ENCODE measurements around the gene KDF1.

KDF1 gene

DNA sequence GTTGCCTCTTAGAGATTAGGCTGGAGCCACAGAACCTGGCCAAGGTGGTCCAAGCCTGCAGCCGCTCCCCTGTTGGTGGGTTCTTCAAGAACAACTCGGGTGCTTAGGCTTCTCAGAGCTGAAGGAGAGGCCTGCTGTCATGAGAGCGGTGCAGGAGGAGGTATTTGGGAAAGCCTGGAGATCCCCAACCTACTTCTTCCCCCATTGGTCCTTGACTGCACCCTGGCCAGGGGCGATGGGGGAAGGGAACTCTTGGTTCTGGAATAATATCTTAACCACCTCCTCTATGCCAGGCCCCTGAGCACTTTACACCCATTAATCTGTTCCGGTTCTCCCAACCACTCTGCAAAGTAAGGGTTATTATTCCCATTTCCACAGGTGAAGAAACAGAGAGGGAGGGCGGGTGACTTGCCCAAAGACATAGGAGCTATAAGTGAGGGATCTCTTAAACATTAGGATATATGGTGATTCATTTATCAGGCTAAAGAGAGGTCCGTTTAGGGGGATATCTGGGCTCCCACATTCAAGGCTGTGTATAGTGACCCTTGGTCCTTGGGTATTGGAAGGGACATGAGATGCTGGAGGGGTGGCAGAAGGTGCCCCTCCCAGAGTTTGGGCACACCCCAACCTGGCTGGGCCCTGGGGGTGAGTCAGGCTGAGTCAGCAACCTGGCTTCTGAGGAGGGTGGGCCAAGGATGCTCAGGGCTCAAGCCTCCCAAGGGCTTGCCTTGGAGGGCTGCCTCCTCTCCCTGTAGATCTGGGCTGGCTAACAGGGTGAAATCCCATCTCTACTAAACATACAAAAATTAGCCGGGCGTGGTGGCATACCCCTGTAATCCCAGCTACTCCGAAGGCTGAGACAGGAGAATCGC lies 38.4 kb upstream of the KDF1 start:
- H3K36me3 ChIP-seq (ENCODE audit: low read length) = no peaks in the 10 kb centered on the region
- no peak overlapping the region for H3K4me2 ChIP-seq (ENCODE audit: low read depth, low read length, poor library complexity, severe bottlenecking)
- no peaks in the 10 kb centered on the region for H3K9me2 ChIP-seq (replicated peaks; ENCODE audit: insufficient read depth, low read length)
- no peak overlapping the region for H3K27ac ChIP-seq (ENCODE audit: low read depth, low read length)
- no peaks in the 10 kb centered on the region for H3K27me3 ChIP-seq (ENCODE audit: low read length)
- no peak overlapping the region for H3K4me3 ChIP-seq (ENCODE audit: insufficient read depth, low read length, poor library complexity, severe bottlenecking)
- no peaks in the 10 kb centered on the region for H3K9me3 ChIP-seq (ENCODE audit: insufficient read depth, low read length)
- H3K79me2 ChIP-seq (ENCODE audit: insufficient read depth, low read length) = no peaks in the 10 kb centered on the region
- TF ChIP-seq, protein P1, sequence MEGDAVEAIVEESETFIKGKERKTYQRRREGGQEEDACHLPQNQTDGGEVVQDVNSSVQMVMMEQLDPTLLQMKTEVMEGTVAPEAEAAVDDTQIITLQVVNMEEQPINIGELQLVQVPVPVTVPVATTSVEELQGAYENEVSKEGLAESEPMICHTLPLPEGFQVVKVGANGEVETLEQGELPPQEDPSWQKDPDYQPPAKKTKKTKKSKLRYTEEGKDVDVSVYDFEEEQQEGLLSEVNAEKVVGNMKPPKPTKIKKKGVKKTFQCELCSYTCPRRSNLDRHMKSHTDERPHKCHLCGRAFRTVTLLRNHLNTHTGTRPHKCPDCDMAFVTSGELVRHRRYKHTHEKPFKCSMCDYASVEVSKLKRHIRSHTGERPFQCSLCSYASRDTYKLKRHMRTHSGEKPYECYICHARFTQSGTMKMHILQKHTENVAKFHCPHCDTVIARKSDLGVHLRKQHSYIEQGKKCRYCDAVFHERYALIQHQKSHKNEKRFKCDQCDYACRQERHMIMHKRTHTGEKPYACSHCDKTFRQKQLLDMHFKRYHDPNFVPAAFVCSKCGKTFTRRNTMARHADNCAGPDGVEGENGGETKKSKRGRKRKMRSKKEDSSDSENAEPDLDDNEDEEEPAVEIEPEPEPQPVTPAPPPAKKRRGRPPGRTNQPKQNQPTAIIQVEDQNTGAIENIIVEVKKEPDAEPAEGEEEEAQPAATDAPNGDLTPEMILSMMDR (IDR thresholded peaks at IDR 0.05; ENCODE audit: insufficient read depth, low read length, poor library complexity, severe bottlenecking) = no peak
- no peak for TF ChIP-seq EZH2phosphoT487 (conservative IDR thresholded peaks at IDR 0.05; ENCODE audit: low read length)
- H2AFZ ChIP-seq (ENCODE audit: low read depth, low read length, severe bottlenecking) = no peak overlapping the region
- H4K20me1 ChIP-seq (ENCODE audit: low read depth, low read length) = no peaks in the 10 kb centered on the region
- H3K9ac ChIP-seq (ENCODE audit: low read length) = no peak overlapping the region
- no peaks in the 10 kb centered on the region for H3F3A ChIP-seq (ENCODE audit: insufficient read depth)

DNA sequence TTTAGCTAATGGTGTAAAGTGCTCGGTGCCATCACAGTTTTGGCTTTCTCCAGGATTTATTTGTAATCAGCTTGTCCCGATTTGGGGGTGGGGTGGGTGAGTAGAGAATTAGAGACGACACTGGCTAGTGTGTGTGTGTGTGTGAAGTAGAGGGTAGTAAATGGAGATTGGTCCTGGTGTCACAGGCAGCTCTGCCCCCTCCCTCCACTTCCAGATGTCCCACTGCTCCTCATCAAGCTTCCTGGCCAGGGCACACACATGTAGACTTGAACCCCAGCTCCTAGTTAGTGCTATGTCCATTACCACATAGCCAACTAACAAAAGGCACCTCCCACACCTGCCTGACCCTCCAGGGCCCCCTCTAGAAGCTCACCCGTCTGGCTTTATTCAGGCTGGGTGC lies 36.4 kb upstream of the KDF1 start:
- Histone ChIP-seq H3K9me3 (ENCODE audit: insufficient read depth, low read length) (no peaks in the 10 kb centered on the region), H3K27ac (ENCODE audit: low read depth, low read length) (no peak overlapping the region), H3K36me3 (ENCODE audit: low read length) (no peaks in the 10 kb centered on the region), H3K9me2 (replicated peaks; ENCODE audit: insufficient read depth, low read length) (no peaks in the 10 kb centered on the region), H3K79me2 (ENCODE audit: insufficient read depth, low read length) (no peaks in the 10 kb centered on the region), H3K4me3 (ENCODE audit: insufficient read depth, low read length, poor library complexity, severe bottlenecking) (no peak overlapping the region), H3F3A (ENCODE audit: insufficient read depth) (no peaks in the 10 kb centered on the region), H2AFZ (ENCODE audit: low read depth, low read length, severe bottlenecking) (no peak overlapping the region), H3K9ac (ENCODE audit: low read length) (no peak overlapping the region), H3K4me2 (ENCODE audit: low read depth, low read length, poor library complexity, severe bottlenecking) (no peak overlapping the region), H3K27me3 (ENCODE audit: low read length) (no peaks in the 10 kb centered on the region), H4K20me1 (ENCODE audit: low read depth, low read length) (no peaks in the 10 kb centered on the region)
- TF ChIP-seq, protein P1 (IDR thresholded peaks at IDR 0.05; ENCODE audit: insufficient read depth, low read length, poor library complexity, severe bottlenecking) = no peak
- TF ChIP-seq EZH2phosphoT487 (conservative IDR thresholded peaks at IDR 0.05; ENCODE audit: low read length) = no peak

DNA sequence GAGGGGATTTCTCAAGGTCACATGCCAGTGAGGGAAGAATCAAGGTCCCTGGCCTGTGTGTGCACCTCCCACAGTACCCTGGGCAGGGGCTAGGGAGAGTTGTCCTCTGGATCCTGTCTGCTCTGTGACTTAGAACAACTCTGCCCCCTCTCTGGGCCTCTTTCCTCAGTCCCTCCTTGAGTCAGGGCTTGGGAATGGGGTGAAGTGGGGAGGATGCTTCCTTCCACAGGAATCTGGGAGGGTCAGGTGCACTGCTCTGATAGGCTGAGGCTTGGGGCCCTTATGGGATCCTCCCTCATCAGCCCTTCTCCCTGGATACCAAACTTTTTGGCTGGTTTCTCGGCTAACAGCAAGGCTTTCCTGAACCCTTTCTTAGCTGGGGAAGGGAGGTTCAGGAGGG lies 35.8 kb upstream of the KDF1 start:
- H2AFZ ChIP-seq (ENCODE audit: low read depth, low read length, severe bottlenecking) = no peak overlapping the region
- no peak overlapping the region for H3K9ac ChIP-seq (ENCODE audit: low read length)
- TF ChIP-seq EZH2phosphoT487 (conservative IDR thresholded peaks at IDR 0.05; ENCODE audit: low read length) = no peak
- TF ChIP-seq, protein P1 (IDR thresholded peaks at IDR 0.05; ENCODE audit: insufficient read depth, low read length, poor library complexity, severe bottlenecking) = no peak
- H3K36me3 ChIP-seq (ENCODE audit: low read length) = no peaks in the 10 kb centered on the region
- H3K79me2 ChIP-seq (ENCODE audit: insufficient read depth, low read length) = no peaks in the 10 kb centered on the region
- H3K27ac ChIP-seq (ENCODE audit: low read depth, low read length) = no peak overlapping the region
- no peak overlapping the region for H3K4me3 ChIP-seq (ENCODE audit: insufficient read depth, low read length, poor library complexity, severe bottlenecking)
- H4K20me1 ChIP-seq (ENCODE audit: low read depth, low read length) = no peaks in the 10 kb centered on the region
- H3F3A ChIP-seq (ENCODE audit: insufficient read depth) = no peaks in the 10 kb centered on the region
- H3K27me3 ChIP-seq (ENCODE audit: low read length) = no peaks in the 10 kb centered on the region
- no peak overlapping the region for H3K4me2 ChIP-seq (ENCODE audit: low read depth, low read length, poor library complexity, severe bottlenecking)
- no peaks in the 10 kb centered on the region for H3K9me2 ChIP-seq (replicated peaks; ENCODE audit: insufficient read depth, low read length)
- no peaks in the 10 kb centered on the region for H3K9me3 ChIP-seq (ENCODE audit: insufficient read depth, low read length)
